Measurements from ENCODE around the gene CALR3.

GRCh38 chr19:16524991-16525734 lies 29.2 kb upstream of the CALR3 start:
- no peak for TF ChIP-seq TAF1 (IDR thresholded peaks at IDR 0.05; ENCODE audit: low read depth, low read length)
- TF ChIP-seq POLR2A (IDR thresholded peaks at IDR 0.05; ENCODE audit: low read depth, low read length) = no peak
